ENCODE results near the gene ANKS4B.

DNA sequence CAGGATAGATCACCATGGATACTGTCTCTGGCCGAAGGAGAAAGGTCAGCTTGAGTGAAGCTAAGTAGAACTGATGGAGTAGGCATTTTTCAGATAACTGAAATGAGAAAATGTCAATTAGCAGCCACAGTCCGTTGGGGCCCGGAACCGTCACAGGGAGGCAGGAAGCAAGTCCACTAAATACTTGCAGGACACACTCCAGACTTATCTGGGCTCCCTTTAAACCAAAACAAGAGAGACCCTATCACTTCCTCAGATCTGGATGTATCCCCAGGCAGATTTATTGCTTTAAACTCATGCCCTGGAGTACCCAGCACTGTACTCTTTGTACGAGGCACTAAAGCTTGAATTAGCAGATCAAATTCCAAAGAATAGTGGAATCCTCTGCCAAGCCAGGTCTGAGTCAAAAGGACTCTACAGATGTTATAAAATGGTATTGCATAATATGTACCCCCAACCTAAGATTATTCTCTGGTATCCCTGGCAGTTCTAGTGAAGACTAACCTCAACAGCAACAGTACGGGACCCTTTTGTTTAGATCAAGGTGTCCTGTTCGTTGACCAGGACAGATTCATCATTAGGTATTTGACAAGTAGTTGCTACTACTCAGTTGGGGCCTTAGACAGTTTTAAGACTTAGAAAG lies 30.2 kb upstream of the ANKS4B start:
- TF ChIP-seq, protein P1, sequence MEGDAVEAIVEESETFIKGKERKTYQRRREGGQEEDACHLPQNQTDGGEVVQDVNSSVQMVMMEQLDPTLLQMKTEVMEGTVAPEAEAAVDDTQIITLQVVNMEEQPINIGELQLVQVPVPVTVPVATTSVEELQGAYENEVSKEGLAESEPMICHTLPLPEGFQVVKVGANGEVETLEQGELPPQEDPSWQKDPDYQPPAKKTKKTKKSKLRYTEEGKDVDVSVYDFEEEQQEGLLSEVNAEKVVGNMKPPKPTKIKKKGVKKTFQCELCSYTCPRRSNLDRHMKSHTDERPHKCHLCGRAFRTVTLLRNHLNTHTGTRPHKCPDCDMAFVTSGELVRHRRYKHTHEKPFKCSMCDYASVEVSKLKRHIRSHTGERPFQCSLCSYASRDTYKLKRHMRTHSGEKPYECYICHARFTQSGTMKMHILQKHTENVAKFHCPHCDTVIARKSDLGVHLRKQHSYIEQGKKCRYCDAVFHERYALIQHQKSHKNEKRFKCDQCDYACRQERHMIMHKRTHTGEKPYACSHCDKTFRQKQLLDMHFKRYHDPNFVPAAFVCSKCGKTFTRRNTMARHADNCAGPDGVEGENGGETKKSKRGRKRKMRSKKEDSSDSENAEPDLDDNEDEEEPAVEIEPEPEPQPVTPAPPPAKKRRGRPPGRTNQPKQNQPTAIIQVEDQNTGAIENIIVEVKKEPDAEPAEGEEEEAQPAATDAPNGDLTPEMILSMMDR (IDR thresholded peaks at IDR 0.05; ENCODE audit: control extremely low read depth in 1 of 3, insufficient read depth in 1 of 3, low read depth in 1 of 3, low read length in 3 of 3) = no peak
- TF ChIP-seq CREB1 (IDR thresholded peaks at IDR 0.05) = no peak
- TF ChIP-seq HDAC2 (IDR thresholded peaks at IDR 0.05; ENCODE audit: borderline replicate concordance in 1 of 2, low read depth in 2 of 2, low read length in 2 of 2) = no peak
- no peak for TF ChIP-seq EP300 (IDR thresholded peaks at IDR 0.05; ENCODE audit: borderline replicate concordance in 1 of 2, low read depth in 2 of 2, low read length in 2 of 2)
- TF ChIP-seq, protein P2, sequence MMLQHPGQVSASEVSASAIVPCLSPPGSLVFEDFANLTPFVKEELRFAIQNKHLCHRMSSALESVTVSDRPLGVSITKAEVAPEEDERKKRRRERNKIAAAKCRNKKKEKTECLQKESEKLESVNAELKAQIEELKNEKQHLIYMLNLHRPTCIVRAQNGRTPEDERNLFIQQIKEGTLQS (IDR thresholded peaks at IDR 0.05; ENCODE audit: insufficient read depth, low read depth, low read length) = no peak
- TF ChIP-seq EZH2 (IDR thresholded peaks at IDR 0.05; ENCODE audit: low read depth, low read length, severe bottlenecking) = no peak
- TF ChIP-seq GABPA (IDR thresholded peaks at IDR 0.05; ENCODE audit: borderline replicate concordance, insufficient read depth, low read length) = no peak
- TF ChIP-seq CHD1 (IDR thresholded peaks at IDR 0.05; ENCODE audit: low read depth, low read length) = no peak
- no peak for TF ChIP-seq POLR2AphosphoS5 (IDR thresholded peaks at IDR 0.05; ENCODE audit: low read depth, low read length)
- TF ChIP-seq, protein P3, sequence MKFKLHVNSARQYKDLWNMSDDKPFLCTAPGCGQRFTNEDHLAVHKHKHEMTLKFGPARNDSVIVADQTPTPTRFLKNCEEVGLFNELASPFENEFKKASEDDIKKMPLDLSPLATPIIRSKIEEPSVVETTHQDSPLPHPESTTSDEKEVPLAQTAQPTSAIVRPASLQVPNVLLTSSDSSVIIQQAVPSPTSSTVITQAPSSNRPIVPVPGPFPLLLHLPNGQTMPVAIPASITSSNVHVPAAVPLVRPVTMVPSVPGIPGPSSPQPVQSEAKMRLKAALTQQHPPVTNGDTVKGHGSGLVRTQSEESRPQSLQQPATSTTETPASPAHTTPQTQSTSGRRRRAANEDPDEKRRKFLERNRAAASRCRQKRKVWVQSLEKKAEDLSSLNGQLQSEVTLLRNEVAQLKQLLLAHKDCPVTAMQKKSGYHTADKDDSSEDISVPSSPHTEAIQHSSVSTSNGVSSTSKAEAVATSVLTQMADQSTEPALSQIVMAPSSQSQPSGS (IDR thresholded peaks at IDR 0.05; ENCODE audit: low read length) = no peak
- TF ChIP-seq GTF2F1 (IDR thresholded peaks at IDR 0.05; ENCODE audit: borderline replicate concordance, low read depth, low read length) = no peak

Data from H1 (cell line).